Glutamatergic neuron (in vitro differentiated cells): ENCODE results near the gene SLC35F3. TPM values are rescaled to one million over a fixed set of nuclear protein-coding genes. Genes with fewer than 3 reads are reported as not detected.

Source experiments
- DNase-seq: peaks from one replicate; pipeline ENCODE4 v3.0.0; 2022
- H3K27ac Mint-ChIP-seq: one replicate; pipeline ENCODE4 v1.8.0; 2020; ENCODE audit warnings: mild to moderate bottlenecking, mixed read lengths, inconsistent platforms; ENCODE audit not compliant: unreplicated experiment
- H3K27me3 Mint-ChIP-seq: one replicate; pipeline ENCODE4 v1.8.0; 2020; ENCODE audit warnings: mild to moderate bottlenecking, moderate library complexity, mixed read lengths, inconsistent platforms; ENCODE audit not compliant: unreplicated experiment
- H3K36me3 Mint-ChIP-seq: one replicate; pipeline ENCODE4 v1.8.0; 2020; ENCODE audit warnings: mild to moderate bottlenecking, mixed read lengths, inconsistent platforms; ENCODE audit not compliant: unreplicated experiment
- H3K4me1 Mint-ChIP-seq: one replicate; pipeline ENCODE4 v1.8.0; 2020; ENCODE audit warnings: mild to moderate bottlenecking, low read depth, mixed read lengths, inconsistent platforms; ENCODE audit not compliant: unreplicated experiment
- H3K4me3 Mint-ChIP-seq: one replicate; pipeline ENCODE4 v1.8.0; 2020; ENCODE audit warnings: mild to moderate bottlenecking, mixed read lengths, inconsistent platforms; ENCODE audit not compliant: unreplicated experiment
- H3K9me3 Mint-ChIP-seq: one replicate; pipeline ENCODE4 v1.8.0; 2020; ENCODE audit warnings: mild to moderate bottlenecking, moderate library complexity, mixed read lengths, inconsistent platforms; ENCODE audit not compliant: unreplicated experiment
- total RNA-seq: library from RNA; stranded (reverse); fragmentation: NEBNext Ultra II Directional; extraction: Animal tissue kit (Norgen Biotek cat#: 25700); gene quantifications from one replicate; pipeline ENCODE4 v1.2.1, GENCODE V29; 2021; ENCODE audit not compliant: unreplicated experiment
- TF ChIP-seq, protein P1 (sequence below): fragments of 200-600 bp; sonication (generic); IDR thresholded peaks from one replicate; pipeline ENCODE4 v1.5.0; 2021; ENCODE audit not compliant: partially characterized antibody, unreplicated experiment

Gene SLC35F3
- total RNA-seq, 1 donor from 2014 or later, result 0.98 TPM

DNA sequence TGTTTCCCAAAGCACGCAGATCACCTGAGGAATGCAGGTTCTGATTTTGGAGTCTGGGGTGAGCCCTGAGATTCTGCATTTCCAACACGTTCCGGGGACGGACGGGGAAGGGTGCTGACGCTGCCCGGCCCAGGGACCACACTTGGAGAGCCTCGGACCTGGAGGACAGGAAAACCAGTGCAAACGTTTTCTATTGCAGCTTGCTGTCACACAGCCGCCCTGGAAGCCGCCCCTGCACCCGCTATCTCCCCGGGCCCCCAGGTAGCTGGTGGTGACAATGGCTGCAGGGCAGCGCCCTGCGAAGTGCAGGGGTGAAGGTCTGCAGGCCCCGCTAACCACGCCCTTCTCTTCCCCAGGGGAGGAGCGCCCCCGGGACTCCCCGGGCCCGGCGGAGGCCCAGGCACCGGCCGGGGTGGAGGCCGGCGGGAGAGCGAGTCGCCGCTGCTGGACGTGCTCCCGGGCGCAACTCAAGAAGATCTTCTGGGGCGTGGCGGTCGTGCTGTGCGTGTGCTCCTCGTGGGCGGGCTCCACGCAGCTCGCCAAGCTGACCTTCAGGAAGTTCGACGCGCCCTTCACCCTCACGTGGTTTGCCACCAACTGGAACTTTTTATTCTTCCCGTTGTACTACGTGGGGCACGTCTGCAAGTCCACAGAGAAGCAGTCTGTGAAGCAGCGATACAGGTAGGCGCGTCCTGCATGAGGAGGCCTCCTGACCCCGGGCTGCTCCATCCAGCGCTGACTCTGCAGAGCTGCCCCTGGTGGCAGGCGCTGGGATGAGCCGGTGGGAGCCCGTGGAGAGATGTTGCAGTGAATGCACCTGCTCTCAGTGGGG, 326.8 kb downstream of the SLC35F3 start:
- H3K27me3 Mint-ChIP-seq, result no peaks in the 10 kb centered on the region

DNA sequence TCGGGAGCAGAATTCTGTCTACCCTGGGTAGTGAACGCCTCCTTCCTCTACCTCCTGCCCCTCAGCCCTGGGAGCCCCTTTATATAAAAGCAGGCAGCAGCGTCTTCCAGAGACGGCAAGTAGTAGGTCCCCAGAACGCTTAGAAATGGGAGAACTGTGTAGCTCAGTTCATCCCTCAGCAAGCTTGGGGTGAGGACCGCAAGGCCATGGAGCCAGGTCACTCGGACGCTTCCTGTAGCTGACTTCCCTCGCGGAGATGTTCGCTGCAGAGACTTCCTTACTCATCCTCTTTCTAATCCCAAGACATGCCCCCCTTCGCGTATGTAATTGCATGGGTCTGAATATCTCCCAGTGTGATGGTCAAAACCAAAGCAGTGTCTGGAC, 327.4 kb downstream of the SLC35F3 start:
- Mint-ChIP-seq H3K27me3 (no peaks in the 10 kb centered on the region), H3K4me1 (peaks cover 19% of the 10 kb centered on the region), H3K36me3 (no peaks in the 10 kb centered on the region), H3K9me3 (peaks cover 2% of the 10 kb centered on the region), H3K4me3 (no peak overlapping the region), H3K27ac (no peak overlapping the region)
- no peak for DNase-seq
- TF ChIP-seq, protein P1, sequence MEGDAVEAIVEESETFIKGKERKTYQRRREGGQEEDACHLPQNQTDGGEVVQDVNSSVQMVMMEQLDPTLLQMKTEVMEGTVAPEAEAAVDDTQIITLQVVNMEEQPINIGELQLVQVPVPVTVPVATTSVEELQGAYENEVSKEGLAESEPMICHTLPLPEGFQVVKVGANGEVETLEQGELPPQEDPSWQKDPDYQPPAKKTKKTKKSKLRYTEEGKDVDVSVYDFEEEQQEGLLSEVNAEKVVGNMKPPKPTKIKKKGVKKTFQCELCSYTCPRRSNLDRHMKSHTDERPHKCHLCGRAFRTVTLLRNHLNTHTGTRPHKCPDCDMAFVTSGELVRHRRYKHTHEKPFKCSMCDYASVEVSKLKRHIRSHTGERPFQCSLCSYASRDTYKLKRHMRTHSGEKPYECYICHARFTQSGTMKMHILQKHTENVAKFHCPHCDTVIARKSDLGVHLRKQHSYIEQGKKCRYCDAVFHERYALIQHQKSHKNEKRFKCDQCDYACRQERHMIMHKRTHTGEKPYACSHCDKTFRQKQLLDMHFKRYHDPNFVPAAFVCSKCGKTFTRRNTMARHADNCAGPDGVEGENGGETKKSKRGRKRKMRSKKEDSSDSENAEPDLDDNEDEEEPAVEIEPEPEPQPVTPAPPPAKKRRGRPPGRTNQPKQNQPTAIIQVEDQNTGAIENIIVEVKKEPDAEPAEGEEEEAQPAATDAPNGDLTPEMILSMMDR, result no peak

More for the DNA sequence above, 326.8 kb downstream of the SLC35F3 start:
- Mint-ChIP-seq H3K4me3 (no peak overlapping the region), H3K9me3 (peaks cover 2% of the 10 kb centered on the region), H3K36me3 (no peaks in the 10 kb centered on the region), H3K4me1 (peaks cover 19% of the 10 kb centered on the region), H3K27ac (no peak overlapping the region)
- DNase-seq, result peak; percentile 47
- TF ChIP-seq, protein P1, result peak; percentile 49

DNA sequence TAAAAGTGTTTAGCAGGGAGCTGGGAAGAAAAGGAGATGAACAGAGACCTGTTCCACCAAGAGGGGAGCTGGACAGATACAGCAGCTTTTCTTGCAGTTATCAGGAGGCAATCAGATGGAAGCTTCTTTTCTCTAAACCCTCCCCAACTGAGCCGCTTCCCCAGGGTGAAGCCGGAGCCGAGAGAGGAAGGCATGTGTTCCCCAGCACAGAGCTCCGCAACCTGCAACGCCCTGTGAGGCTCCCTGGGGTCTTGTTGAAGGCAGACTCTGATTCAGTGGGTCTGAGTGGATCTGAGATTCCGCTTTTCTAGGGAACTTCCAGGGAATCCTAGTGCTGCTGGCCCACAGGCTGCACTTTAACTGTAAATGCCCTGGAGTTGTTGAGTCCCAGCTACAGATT, 329.7 kb downstream of the SLC35F3 start:
- Mint-ChIP-seq H3K4me3 (no peak overlapping the region), H3K27me3 (peaks cover 2% of the 10 kb centered on the region), H3K36me3 (no peaks in the 10 kb centered on the region), H3K9me3 (peaks cover 4% of the 10 kb centered on the region), H3K27ac (no peak overlapping the region), H3K4me1 (peaks cover 27% of the 10 kb centered on the region)
- peak; percentile 49 for DNase-seq
- TF ChIP-seq, protein P1, result no peak

DNA sequence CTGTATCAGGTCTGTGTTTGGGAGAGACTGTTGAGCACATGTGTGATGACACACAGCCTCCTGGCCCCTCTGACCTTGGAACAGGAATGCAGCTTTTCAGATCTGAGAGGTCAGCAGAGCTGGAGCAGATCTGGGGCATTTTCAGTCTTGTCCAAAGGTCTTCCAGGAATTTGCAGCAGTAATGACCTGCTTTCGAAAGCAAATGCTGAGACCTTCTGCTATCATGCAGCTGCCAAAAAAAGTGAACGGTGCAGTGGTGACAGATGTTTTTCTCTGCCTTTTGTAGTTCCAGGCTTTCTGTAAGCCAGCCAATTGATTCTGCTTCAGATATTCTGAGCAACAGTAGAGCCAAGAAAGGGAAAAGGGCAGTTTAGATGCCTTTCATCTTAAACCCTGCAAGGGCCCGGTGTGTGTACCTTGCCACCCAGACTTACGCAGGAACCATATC, 331.0 kb downstream of the SLC35F3 start:
- Mint-ChIP-seq H3K4me3 (no peak overlapping the region), H3K9me3 (peaks cover 4% of the 10 kb centered on the region), H3K27me3 (peaks cover 2% of the 10 kb centered on the region), H3K36me3 (no peaks in the 10 kb centered on the region), H3K4me1 (peaks cover 27% of the 10 kb centered on the region), H3K27ac (no peak overlapping the region)
- DNase-seq, result no peak
- TF ChIP-seq, protein P1, result no peak

DNA sequence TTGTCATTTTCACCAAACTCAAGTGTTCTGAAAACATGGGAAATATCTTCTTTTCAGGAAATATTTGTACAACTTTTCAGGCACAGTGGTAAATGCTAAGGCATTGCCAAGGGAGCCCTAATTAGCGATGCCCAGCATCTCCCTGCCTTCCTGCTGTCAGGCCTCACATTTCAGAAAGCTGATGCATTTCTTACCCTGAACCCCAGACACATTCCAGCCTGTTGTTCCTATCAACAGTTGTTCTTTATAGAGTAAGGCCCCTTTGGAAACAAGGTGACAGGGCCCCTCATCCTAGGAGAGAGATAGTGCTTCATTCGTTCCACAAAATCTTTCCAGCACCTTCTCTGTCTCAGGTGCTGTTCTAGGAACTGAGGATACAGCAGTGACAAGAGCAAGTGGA, 332.9 kb downstream of the SLC35F3 start:
- no peak for DNase-seq
- TF ChIP-seq, protein P1, result no peak
- Mint-ChIP-seq H3K9me3 (peaks cover 2% of the 10 kb centered on the region), H3K36me3 (no peaks in the 10 kb centered on the region), H3K27me3 (peaks cover 2% of the 10 kb centered on the region), H3K27ac (no peak overlapping the region), H3K4me1 (peaks cover 27% of the 10 kb centered on the region), H3K4me3 (no peak overlapping the region)
